Esophagus squamous epithelium (tissue), 5 donors: ENCODE data around the gene OR51A4. TPM values are rescaled to one million over a fixed set of nuclear protein-coding genes. Genes with fewer than 3 reads are reported as not detected.

Experiments used
- DNase-seq: peaks from one replicate; lab custom pipeline; 2025; lab: John Stamatoyannopoulos, UW
- H3K27ac ChIP-seq, 4 donors: fragments of 200-600 bp; sonication (generic); one replicate each; pipeline ENCODE4 v1.5.1; 2016 to 2019; ENCODE audit warnings: mild to moderate bottlenecking in 1 of 4
- H3K27me3 ChIP-seq, 4 donors: fragments of 200-600 bp; sonication (generic); 1 replicate in 3 of 4; 2 replicates in 1 of 4; pipeline versions ENCODE4 v1.5.1 to v1.6.0; 2017 to 2021; ENCODE audit warnings: antibody characterized with exemption in 1 of 4
- H3K36me3 ChIP-seq, 3 donors: fragments of 200-600 bp; sonication (generic); one replicate each; pipeline ENCODE4 v1.5.1; 2016 to 2019
- H3K4me1 ChIP-seq, 3 donors: fragments of 200-600 bp; sonication (generic); one replicate each; pipeline ENCODE4 v1.5.1; 2017 to 2019
- H3K4me3 ChIP-seq, 4 donors: fragments of 200-600 bp; sonication (generic); 1 replicate in 3 of 4; 2 replicates in 1 of 4; pipeline ENCODE4 v1.5.1; 2016 to 2019; ENCODE audit warnings: mild to moderate bottlenecking in 2 of 4, moderate library complexity in 1 of 4
- H3K9me3 ChIP-seq, 3 donors: fragments of 200-600 bp; sonication (generic); one replicate each; pipeline ENCODE4 v1.5.1; 2016 to 2019
- CTCF ChIP-seq, 6 experiments: fragments of 450-650 bp in 4 of 6; fragments of 200-600 bp in 2 of 6; sonication (generic) in 2 of 6; IDR thresholded peaks; one replicate each; pipeline ENCODE4 v1.5.1; 2016 to 2019; ENCODE audit warnings: antibody characterized with exemption in 6 of 6, mild to moderate bottlenecking in 4 of 6, moderate library complexity in 4 of 6
- POLR2A ChIP-seq, 4 donors: fragments of 450-650 bp; IDR thresholded peaks; one replicate each; pipeline ENCODE4 v1.6.1; 2017; ENCODE audit warnings: antibody characterized with exemption in 4 of 4, mild to moderate bottlenecking in 4 of 4, moderate library complexity in 3 of 4
- WGBS, 2 donors: methylation state at CpG; one replicate each; pipeline ENCODE4 v1.1.5; 2018; 5-methylcytosine and 5-hydroxymethylcytosine counted together
- intact Hi-C: fragments of 100-400 bp; cut with DNase I; formaldehyde crosslinking; loops from one replicate; pipeline ENCODE4 v1.15.0; 2022
- total RNA-seq, 4 donors: library from RNA; depleted of rRNA; stranded (reverse); fragments of >200 nt; gene quantifications; one replicate each; pipeline ENCODE4 v1.1.0, GENCODE V29; 2016
- donor health status: DM: yes; HTN: yes; CAD: no.

Gene OR51A4
- total RNA-seq: not detected

GRCh38 chr11:4947505-4947904, at the start of gene OR51A4:
Gene OR51A4 (minus strand): TSS chr11:4947605. CDS start chr11:4947100, 505 bp downstream.
- TF ChIP-seq POLR2A (IDR thresholded peaks at IDR 0.05) (no peak), CTCF (IDR thresholded peaks at IDR 0.05) (no peak)

GRCh38 chr11:4994551-4994950, 47.1 kb upstream of the OR51A4 start, which contains the start of gene OR51L1:
Gene OR51L1 (plus strand): TSS chr11:4994851. CDS start chr11:4998983, 4,132 bp downstream.
- Histone ChIP-seq H3K9me3 (no peaks in the 10 kb centered on the region), H3K4me3 (no peak within 1 kb of the TSS), H3K36me3 (no peaks in the 10 kb centered on the region), H3K27me3 (no peaks in the 10 kb centered on the region), H3K27ac (no peak within 1 kb of the TSS), H3K4me1 (no peaks in the 10 kb centered on the region)
- no peak for TF ChIP-seq POLR2A (IDR thresholded peaks at IDR 0.05)
- no peak for TF ChIP-seq CTCF (IDR thresholded peaks at IDR 0.05)
- DNase-seq: no peak
- intact Hi-C loops: no loop called here
- WGBS, 2 donors: 65 to 78% methylated on average over 1 to 2 of the region's 2 CpGs

More at GRCh38 chr11:4947505-4947904, at the start of gene OR51A4:
- H3K9me3 ChIP-seq: no peaks in the 10 kb centered on the region
- DNase-seq: no peak
- H3K4me3 ChIP-seq: no peak within 1 kb of the TSS
- no peaks in the 10 kb centered on the region for H3K4me1 ChIP-seq
- intact Hi-C loops: no loop called here
- no peaks in the 10 kb centered on the region for H3K27me3 ChIP-seq
- H3K27ac ChIP-seq: no peak within 1 kb of the TSS
- no peaks in the 10 kb centered on the region for H3K36me3 ChIP-seq

GRCh38 chr11:4991060-4991459, 43.7 kb upstream of the OR51A4 start:
- no peak overlapping the region for H3K27ac ChIP-seq
- DNase-seq: no peak
- H3K4me3 ChIP-seq: no peak overlapping the region
- intact Hi-C loops: no loop called here
- no peaks in the 10 kb centered on the region for H3K36me3 ChIP-seq
- TF ChIP-seq POLR2A (IDR thresholded peaks at IDR 0.05): no peak
- TF ChIP-seq CTCF (IDR thresholded peaks at IDR 0.05): no peak
- H3K4me1 ChIP-seq: no peaks in the 10 kb centered on the region
- WGBS, 2 donors: 25 to 80% methylated on average over 1 of the region's 1 CpG
- H3K9me3 ChIP-seq: no peaks in the 10 kb centered on the region
- H3K27me3 ChIP-seq: no peaks in the 10 kb centered on the region

- Histone ChIP-seq H3K27me3 (no peaks in the 10 kb centered on the region), H3K36me3 (no peaks in the 10 kb centered on the region), H3K27ac (no peak overlapping the region), H3K4me1 (no peaks in the 10 kb centered on the region), H3K4me3 (no peak overlapping the region), H3K9me3 (no peaks in the 10 kb centered on the region)
- 42 to 54% methylated on average over 6 of the region's 6 CpGs for WGBS, 2 donors
- intact Hi-C loops: no loop called here
- TF ChIP-seq POLR2A (IDR thresholded peaks at IDR 0.05): no peak
- no peak for TF ChIP-seq CTCF (IDR thresholded peaks at IDR 0.05)
- DNase-seq: no peak
Observed at GRCh38 chr11:4983841-4984240, 36.4 kb upstream of the OR51A4 start.

- DNase-seq: no peak
- Histone ChIP-seq H3K36me3 (no peaks in the 10 kb centered on the region), H3K27ac (no peak overlapping the region), H3K27me3 (no peaks in the 10 kb centered on the region), H3K4me1 (no peaks in the 10 kb centered on the region), H3K9me3 (no peaks in the 10 kb centered on the region), H3K4me3 (no peak overlapping the region)
- intact Hi-C loops: no loop called here
- TF ChIP-seq CTCF (IDR thresholded peaks at IDR 0.05) (no peak), POLR2A (IDR thresholded peaks at IDR 0.05) (no peak)
- 48 to 49% methylated on average over 3 of the region's 3 CpGs for WGBS, 2 donors
Observed at GRCh38 chr11:4982678-4983077, 35.3 kb upstream of the OR51A4 start.
